NCI-H524 treated with DMSO at 0.1 percent for 48 hours (cell line): ENCODE results near the gene CLIP3.
A peak's percentile ranks its signal among the peaks of the same experiment; 100 is the strongest.
"Not testable (repeated sequence)": the region's sequence is repeated elsewhere in the genome, so short reads cannot be mapped to it uniquely, and the experiment has no call there.

Experiments used
- DNase-seq: peaks from one replicate; lab custom pipeline; 2025; lab: John Stamatoyannopoulos, UW

The CLIP3 gene

GRCh38 chr19:36047835-36048234, 15.2 kb upstream of the CLIP3 start:
- DNase-seq: no peak

DNA sequence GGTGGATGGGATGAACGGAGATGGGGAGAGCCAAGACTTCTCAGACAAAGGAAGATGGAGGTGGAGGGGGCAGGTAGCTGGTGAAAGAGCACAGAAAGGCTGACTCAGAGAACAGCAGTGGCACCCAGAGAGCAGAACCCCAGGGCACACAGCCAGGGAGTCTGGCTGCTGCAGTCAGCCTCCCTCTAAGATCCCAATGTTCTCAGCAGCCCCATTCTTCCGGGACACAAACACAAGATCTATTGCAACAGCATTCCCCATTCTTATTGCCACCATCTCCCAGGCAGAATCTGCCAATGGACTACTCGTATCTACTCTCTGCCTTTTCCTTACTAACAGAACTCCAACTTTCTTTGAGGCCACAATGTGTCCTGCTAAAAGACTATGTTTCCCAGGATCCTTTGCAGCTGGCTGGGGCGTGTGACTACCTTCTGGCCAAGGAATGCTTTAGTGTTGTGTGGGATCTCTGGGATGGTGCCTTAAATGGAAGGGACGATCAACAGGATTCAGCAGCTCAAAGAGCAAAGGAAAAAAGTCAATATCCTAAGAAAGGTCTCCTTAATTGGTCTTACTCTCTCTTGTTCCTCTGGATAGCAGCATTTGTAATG, 13.9 kb upstream of the CLIP3 start:
- no peak for DNase-seq

DNA sequence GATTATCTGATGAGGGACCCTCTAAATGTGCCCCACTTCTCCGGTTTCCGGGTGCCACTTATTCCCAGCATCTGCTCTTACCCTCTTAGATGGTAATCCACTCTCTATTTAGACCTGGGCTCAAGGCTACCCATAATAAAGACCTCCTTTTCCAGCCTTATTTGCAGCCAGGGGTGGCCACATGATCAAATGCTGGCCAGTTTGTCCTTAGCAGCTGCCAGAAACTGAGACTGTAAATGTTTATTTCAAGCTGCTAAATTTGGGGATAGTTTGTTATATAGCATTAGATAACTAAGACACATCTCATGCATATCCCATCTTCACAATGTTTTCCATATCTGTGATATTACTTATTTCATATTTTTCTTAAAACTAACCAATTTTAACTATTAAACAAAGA, 11.3 kb upstream of the CLIP3 start:
- no peak for DNase-seq

DNA sequence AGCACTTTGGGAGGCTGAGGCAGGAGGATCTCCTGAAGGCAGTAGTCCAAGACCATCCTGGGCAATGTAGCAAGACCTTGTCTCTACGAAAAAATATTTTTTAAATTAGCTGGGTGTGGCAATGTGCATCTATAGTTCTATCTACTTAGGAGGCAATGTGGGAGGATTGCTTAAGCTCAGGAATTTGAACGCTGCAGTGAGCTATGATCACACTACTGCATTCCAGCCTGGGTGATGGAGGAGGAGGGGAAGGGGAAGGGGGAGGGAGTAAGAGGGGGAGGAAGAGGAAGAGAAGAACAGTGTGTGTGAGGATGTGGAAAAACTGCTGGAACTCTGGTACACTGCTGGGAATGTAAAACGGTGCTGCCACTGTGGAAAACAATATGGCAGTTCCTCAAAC, 9.2 kb upstream of the CLIP3 start:
- no peak for DNase-seq

GRCh38 chr19:36041092-36041491, 8.4 kb upstream of the CLIP3 start:
- not testable (repeated sequence) for DNase-seq

- no peak for DNase-seq
Measured at GRCh38 chr19:36040495-36040894, 7.8 kb upstream of the CLIP3 start.

GRCh38 chr19:36031308-36031707, 1.4 kb downstream of the CLIP3 start:
- DNase-seq: no peak

- no peak for DNase-seq
Measured at GRCh38 chr19:36030264-36031148, 2.2 kb downstream of the CLIP3 start.

GRCh38 chr19:36028313-36029041, 4.2 kb downstream of the CLIP3 start:
- no peak for DNase-seq

- DNase-seq: no peak
Measured at GRCh38 chr19:36027696-36028095, 5.0 kb downstream of the CLIP3 start.

DNA sequence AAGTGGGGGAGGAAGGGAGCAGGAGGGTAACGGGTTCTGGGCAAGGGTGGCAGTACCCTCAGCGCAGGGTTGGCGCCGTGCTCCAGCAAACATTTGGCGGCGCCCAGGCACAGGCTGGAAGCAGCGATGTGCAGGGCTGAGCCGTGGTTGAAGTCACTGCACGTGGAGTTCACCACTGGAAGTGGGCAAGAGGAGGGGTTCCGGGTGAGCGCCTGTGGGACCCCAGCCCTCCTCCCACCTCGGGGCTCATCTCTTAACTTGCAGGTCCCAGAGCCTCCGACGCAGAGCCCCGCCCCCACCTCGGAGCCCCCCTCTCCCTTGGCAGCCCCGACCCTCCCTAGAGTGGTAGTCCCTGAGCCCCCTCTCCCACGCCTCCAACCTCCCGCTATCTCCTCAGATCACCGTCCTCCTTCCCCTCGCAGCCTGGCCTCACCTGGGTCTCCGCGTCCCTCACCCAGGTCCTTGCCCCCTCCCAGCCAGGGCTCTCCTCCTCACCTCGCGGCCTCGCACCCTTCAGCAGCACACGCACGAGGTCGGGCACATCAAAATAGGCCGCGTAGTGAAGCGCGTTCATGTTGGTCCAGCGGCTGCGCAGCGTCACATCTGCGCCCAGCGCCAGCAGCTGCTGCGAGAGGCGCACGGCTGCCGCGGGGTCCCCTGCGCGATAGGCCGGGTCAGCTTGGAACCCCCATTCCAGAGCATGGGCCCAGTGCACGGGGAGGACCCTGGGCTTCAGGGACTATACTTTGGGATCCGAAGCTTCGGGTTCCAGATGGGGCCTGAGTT, 6.4 kb downstream of the CLIP3 start:
- no peak for DNase-seq

GRCh38 chr19:36025541-36025940, 7.1 kb downstream of the CLIP3 start:
- DNase-seq: no peak

DNA sequence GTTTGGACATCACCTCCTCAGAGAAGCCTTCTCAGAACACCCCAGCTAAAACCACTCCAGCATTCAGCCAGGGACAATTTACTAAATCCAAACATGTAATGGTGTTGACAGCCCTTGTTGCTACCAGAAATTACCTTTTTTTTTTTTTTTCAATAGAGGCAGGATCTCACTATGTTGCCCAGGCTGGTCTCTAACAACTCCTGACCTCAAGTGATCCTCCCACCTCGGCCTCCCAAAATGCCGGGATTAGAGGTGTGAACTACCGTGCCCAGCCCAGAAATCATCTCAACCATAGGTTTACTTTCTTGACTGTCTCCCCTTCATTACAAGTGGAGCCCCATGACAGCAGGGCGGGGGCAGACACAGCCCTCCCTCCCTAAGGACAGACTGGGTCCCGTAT, 9.2 kb downstream of the CLIP3 start:
- no peak for DNase-seq

DNA sequence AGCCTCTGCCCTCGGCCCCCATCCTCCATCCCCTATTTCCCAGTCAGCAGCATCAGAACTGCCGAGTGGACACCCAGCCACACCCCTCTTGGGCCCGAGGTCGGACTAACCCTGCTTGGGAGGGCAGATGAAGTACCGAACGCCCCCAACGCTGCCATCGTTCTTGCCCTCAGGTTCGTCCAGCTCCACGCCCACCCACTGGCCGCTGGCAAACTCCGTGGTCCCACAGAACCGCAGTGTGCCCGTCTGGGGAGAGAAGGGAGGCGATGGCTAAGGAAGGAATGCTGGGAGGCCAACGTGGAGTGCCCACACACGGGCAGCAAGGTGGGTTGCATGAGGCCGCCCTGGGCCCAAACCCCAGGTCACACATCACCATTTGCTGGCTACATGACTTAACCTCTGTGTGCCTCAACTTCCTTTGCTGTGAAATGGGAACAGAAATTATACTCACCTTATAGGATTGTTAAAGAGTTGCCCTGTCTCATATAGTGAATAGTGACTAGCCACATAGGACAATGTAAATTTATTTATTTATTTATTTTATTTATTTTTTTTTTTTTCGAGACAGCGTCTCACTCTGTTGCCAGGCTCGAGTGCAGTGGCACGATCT, 13.5 kb downstream of the CLIP3 start:
- DNase-seq: no peak

- DNase-seq: peak; percentile 97
Measured at GRCh38 chr19:36014012-36014924, 18.4 kb downstream of the CLIP3 start, which contains the start of gene ALKBH6. TSS of gene ALKBH6 (minus strand) at chr19:36014213. CDS start at chr19:36013397, 816 bp downstream.

DNA sequence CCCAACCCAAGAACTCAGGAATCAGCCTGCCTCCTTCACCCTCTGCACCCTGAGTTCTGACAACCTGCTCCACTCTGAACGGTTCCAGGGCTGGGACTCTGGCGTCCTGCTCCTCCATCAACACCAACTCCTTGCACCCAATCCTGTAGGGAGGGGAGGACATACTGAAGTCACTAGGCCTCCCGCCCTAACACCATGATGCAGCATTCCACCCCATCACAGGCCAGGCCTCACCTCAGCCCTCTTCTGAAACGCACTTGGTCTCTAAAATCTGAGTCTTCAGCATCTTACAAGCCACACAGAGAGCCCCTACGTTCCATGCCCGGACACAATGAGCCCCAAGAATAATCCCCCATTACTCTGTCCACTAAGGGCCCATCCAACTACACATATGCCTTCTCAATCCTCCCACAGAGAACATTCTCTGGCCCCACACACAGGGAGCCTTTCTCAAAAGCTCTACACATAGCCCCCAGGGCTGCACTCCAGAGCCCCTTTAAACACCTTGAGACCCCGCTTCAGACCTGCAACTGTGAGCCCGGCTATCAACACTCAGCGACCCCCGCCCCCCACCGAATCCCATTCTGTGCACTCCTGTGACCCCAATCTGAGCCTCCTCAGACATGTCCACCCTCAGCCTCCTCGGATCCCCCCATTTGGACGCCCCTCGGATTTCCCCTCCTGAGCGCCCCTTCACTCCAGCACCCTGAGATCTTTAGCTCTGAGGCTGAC, 19.2 kb downstream of the CLIP3 start:
- no peak for DNase-seq

- no peak for DNase-seq
Measured at GRCh38 chr19:36010402-36010801, 22.3 kb downstream of the CLIP3 start.

- no peak for DNase-seq
Measured at GRCh38 chr19:36009633-36010379, 22.9 kb downstream of the CLIP3 start.

DNA sequence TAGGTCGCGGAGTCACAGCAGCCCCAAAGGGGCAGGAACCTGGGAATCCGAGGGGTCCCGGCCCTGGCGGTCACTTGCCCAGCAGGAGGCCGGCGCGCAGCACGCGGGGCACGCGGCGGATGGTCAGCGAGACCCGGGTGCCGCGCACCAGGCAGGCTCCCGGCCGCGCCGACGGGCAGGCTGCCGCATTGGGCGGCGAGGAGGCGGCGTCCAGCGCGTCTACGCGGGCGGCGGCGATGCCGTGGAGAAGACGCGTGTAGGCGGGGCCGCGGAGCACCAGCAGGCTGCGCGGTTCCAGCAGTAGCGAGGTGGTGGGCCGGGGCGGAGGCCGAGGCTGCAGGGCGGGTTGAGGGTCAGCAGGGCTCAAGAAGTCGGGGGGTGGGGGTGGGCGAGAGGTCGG, 23.5 kb downstream of the CLIP3 start:
- DNase-seq: no peak
